Sigmoid colon (tissue), 4 donors: ENCODE measurements around the gene ARHGEF38.

Experiments
- CTCF ChIP-seq, 4 experiments: fragments of 450-650 bp in 3 of 4; fragments of 200-600 bp in 1 of 4; IDR thresholded peaks; one replicate each; pipeline ENCODE4 v1.5.1; 2016 to 2019; ENCODE audit warnings: antibody characterized with exemption in 4 of 4, mild to moderate bottlenecking in 3 of 4, moderate library complexity in 2 of 4
- POLR2AphosphoS5 ChIP-seq, 4 donors: sonication (generic); formaldehyde crosslinking; IDR thresholded peaks; one replicate each; pipeline ENCODE4 v1.6.1; 2017; ENCODE audit warnings: antibody characterized with exemption in 4 of 4

- TF ChIP-seq CTCF (IDR thresholded peaks at IDR 0.05): no peak
- peak in 1 of 4 donors; percentile 16 for TF ChIP-seq POLR2AphosphoS5 (IDR thresholded peaks at IDR 0.05)
Observed at GRCh38 chr4:105551965-105552746, at the start of gene ARHGEF38.
